ENCODE data around the gene VENTX. TPM values are rescaled to one million over a fixed set of nuclear protein-coding genes. Genes with fewer than 3 reads are reported as not detected.

The VENTX gene
- total RNA-seq, 1 experiment from 2014 or later, result not detected

- no peak overlapping the region for H3K4me3 ChIP-seq (ENCODE audit: low read length)
- no TSS peak for BruUV-seq (replicated peaks)
- no peaks in the 10 kb centered on the region for H4K20me1 ChIP-seq (ENCODE audit: low read length)
- H3K4me2 ChIP-seq (ENCODE audit: low read length), result no peak overlapping the region
- DNase-seq (no peak), ATAC-seq (no peak)
- H3K36me3 ChIP-seq (ENCODE audit: low read depth, low read length), result no peaks in the 10 kb centered on the region
- CTCF ChIA-PET, result no interaction called here
- H3K79me2 ChIP-seq (ENCODE audit: low read length), result no peaks in the 10 kb centered on the region
- no peak overlapping the region for H3K27ac ChIP-seq (ENCODE audit: low read length)
- no peaks in the 10 kb centered on the region for H3K9me2 ChIP-seq (replicated peaks; ENCODE audit: low read length)
- no peaks in the 10 kb centered on the region for H3F3A ChIP-seq (ENCODE audit: low read length, unreplicated experiment)
- H3K9ac ChIP-seq (ENCODE audit: low read length), result no peak overlapping the region
- POLR2A ChIA-PET (ENCODE audit: unreplicated experiment), result no interaction called here
- no peak overlapping the region for H2AFZ ChIP-seq (ENCODE audit: low read length)
- H3K27me3 ChIP-seq (ENCODE audit: low read length), result no peaks in the 10 kb centered on the region
- intact Hi-C loops (cut with micrococcal nuclease), result no loop called here
- no peaks in the 10 kb centered on the region for H3K4me1 ChIP-seq (ENCODE audit: insufficient read depth, low read length)
- H3K9me3 ChIP-seq (ENCODE audit: low read length), result no peaks in the 10 kb centered on the region
- TF ChIP-seq CTCF (conservative IDR thresholded peaks at IDR 0.05; ENCODE audit: low read depth, low read length) (no peak), EZH2phosphoT487 (IDR thresholded peaks at IDR 0.05; ENCODE audit: borderline replicate concordance, low read length) (no peak), EZH2 (IDR thresholded peaks at IDR 0.05; ENCODE audit: low read length, unreplicated experiment) (no peak)
These were observed 10.2 kb downstream of the VENTX start for GRCh38 chr10:133247681-133248333.

GRCh38 chr10:133248334-133248715, 10.7 kb downstream of the VENTX start:
- ATAC-seq, result no peak
- no peaks in the 10 kb centered on the region for H3F3A ChIP-seq (ENCODE audit: low read length, unreplicated experiment)
- CTCF ChIA-PET, result no interaction called here

More at GRCh38 chr10:133248334-133248715, 10.7 kb downstream of the VENTX start:
- H3K36me3 ChIP-seq (ENCODE audit: low read depth, low read length), result no peaks in the 10 kb centered on the region
- H3K4me3 ChIP-seq (ENCODE audit: low read length), result no peak overlapping the region
- H3K27ac ChIP-seq (ENCODE audit: low read length), result no peak overlapping the region
- H3K9me2 ChIP-seq (replicated peaks; ENCODE audit: low read length), result no peaks in the 10 kb centered on the region
- H3K9ac ChIP-seq (ENCODE audit: low read length), result no peak overlapping the region
- no peaks in the 10 kb centered on the region for H3K9me3 ChIP-seq (ENCODE audit: low read length)
- POLR2A ChIA-PET (ENCODE audit: unreplicated experiment), result no interaction called here
- TF ChIP-seq EZH2 (IDR thresholded peaks at IDR 0.05; ENCODE audit: low read length, unreplicated experiment), result no peak
- TF ChIP-seq EZH2phosphoT487 (IDR thresholded peaks at IDR 0.05; ENCODE audit: borderline replicate concordance, low read length), result no peak
- no peak for TF ChIP-seq CTCF (conservative IDR thresholded peaks at IDR 0.05; ENCODE audit: low read depth, low read length)
- H3K4me2 ChIP-seq (ENCODE audit: low read length), result no peak overlapping the region
- no peaks in the 10 kb centered on the region for H3K79me2 ChIP-seq (ENCODE audit: low read length)
- no TSS peak for BruUV-seq (replicated peaks)
- H4K20me1 ChIP-seq (ENCODE audit: low read length), result no peaks in the 10 kb centered on the region
- intact Hi-C loops (cut with micrococcal nuclease), result no loop called here
- H3K4me1 ChIP-seq (ENCODE audit: insufficient read depth, low read length), result no peaks in the 10 kb centered on the region
- H2AFZ ChIP-seq (ENCODE audit: low read length), result no peak overlapping the region
- DNase-seq, result no peak
- H3K27me3 ChIP-seq (ENCODE audit: low read length), result no peaks in the 10 kb centered on the region

Data from PC-3 (cell line).